A172 (cell line): Measurements from ENCODE around the gene POLE. TPM values are rescaled to one million over a fixed set of nuclear protein-coding genes. Genes with fewer than 3 reads are reported as not detected.
A peak's percentile ranks its signal among the peaks of the same experiment; 100 is the strongest.

Experiments used
- DNase-seq: peaks from one replicate; pipeline ENCODE4 v3.0.0-alpha.2; 2015; ENCODE audit warnings: low spot score
- total RNA-seq: library from RNA; depleted of rRNA; stranded (reverse); fragments of >200 nt; shearing (Covaris generic); gene quantifications from 2 replicates; pipeline ENCODE4 v1.2.3, GENCODE V29; 2014; rRNA removed

Gene POLE
- 25.6 and 28.9 TPM in 2 replicates for total RNA-seq

DNA sequence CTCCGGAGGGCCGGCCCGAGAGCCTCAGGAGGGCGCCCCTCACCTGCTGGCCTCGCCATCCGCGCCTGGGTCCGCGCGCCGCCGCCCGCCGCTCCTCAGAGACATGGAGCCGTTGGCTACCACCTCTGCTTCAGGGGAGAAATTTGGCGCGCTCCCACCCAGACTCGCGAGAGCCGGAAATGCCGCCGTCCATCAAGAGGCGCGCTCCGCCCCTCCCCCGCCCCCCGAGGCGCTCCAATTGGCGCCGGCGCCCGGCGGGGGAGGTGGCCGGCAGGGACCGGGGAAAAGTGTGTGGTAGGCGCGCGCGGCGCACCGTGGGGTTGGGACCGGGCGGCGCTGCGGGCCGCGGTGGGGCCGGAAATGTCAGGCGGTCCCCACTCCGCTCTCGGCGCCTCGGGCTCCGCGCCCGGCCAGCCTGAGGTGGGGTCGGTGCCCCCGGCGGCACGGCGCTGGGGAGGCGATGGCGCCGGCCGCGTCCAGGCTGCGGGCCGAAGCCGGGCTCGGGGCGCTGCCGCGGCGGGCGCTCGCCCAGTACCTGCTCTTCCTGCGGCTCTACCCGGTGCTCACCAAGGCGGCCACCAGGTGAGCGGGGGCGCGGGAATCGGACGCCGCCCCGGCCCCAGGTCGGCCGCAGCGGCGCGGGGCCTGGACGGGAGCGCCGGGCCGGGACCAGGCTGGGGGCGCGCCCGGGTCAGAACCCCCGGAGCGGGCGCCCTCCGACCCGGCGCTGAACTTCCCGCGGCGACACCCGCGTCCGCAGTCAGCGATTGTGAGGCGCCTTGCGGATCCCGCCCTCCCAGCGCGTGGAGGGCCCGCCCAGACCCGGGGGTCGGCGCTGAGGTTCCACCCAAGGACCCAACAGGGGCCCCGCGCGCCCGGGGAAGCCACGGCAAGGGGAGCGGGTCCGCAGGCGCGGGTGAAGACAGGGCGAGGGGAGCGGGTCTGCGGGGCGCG is at the start of gene POLE, which contains the start of gene PXMP2:
TSS of gene POLE (minus strand) at position 132 of the 954 bp plus-strand sequence. CDS start at position 105, 27 bp downstream.
TSS of gene PXMP2 (plus strand) at position 377 of the 954 bp plus-strand sequence. CDS start at position 461, 84 bp downstream.
- DNase-seq, result peak; percentile 85

- no peak for DNase-seq
These were observed 49.8 kb upstream of the POLE start for GRCh38 chr12:132736913-132737312.

DNA sequence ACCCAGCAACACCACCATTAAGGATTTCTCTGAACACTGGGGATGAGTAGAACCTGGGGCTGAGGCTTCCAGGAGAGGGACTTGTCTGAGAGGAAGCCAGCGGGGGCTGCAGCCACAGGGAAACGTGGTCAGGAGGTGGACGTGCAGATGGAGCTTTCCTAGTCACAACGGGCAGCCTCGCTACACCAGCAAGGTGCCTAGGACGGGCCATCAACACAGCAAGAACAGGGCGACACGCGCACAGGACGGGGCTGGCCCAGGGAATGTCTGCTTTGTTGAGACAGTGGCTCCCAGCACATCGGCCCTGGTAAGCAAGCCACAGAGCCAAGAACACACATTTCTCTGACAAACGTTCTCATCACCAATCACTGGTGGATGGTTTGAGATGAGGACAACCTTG is 49.2 kb upstream of the POLE start:
- no peak for DNase-seq

DNA sequence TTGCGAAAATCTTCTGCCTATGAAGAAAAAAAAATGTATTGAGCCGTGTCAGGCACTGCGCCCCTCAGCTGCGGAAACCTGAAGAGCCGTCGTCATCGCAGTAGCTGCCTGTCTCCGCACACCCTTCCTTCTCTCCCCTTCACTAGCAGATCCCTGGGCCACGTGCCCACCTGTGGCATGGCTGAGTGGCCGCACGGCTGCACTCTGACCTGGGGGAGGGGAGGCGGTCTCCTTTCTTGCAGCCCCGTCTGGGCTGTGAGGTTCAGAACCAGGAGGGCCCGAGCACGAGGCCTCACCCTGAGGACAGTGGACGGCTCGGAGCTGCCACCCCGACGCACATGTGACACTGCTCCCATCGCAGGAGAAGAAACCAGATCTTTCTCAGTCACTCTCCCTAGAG is 48.4 kb upstream of the POLE start:
- DNase-seq, result no peak

DNA sequence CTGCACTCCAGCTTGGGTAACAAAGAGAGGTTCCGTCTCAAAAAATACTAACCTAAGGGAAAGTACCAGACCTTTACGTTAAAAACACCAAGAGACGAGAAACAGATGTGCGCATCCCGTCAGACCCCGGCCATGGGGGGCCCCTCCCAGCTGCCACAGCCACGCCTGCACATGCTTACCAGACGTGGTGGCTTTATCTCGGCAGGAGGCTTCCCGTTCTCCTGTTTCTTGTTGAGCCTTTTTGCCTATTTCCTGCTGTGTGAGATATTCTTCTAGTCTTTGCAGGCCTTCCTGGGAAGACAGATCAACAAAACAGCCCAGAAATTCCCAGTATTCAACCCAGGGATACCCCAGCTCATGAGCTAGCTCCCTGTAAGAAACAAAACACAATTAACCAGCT is 47.1 kb upstream of the POLE start:
- no peak for DNase-seq

DNA sequence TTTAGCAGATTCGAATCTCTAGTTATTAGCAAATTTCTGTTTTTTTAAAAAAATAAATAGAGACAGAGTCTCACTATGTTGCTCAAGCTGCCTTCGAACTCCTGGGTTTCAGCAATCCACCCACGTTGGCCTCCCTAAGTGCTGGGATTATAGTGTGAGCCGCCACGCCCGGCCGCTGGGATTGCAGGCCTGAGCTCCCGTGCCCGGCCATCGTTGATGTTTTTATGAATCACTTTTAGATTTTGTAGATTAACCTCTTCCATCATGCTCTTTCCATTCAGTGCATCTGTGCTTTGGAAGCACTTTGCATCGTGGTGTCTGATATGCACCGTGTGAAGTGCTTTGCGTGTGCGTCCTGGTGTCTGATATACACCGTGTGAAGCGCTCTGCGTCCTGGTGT is 44.4 kb upstream of the POLE start:
- no peak for DNase-seq

- DNase-seq, result no peak
These were observed 43.2 kb upstream of the POLE start for GRCh38 chr12:132730353-132730752.

GRCh38 chr12:132729541-132730320 is 42.6 kb upstream of the POLE start:
- no peak for DNase-seq

GRCh38 chr12:132728502-132728901 is 41.4 kb upstream of the POLE start:
- DNase-seq, result no peak

DNA sequence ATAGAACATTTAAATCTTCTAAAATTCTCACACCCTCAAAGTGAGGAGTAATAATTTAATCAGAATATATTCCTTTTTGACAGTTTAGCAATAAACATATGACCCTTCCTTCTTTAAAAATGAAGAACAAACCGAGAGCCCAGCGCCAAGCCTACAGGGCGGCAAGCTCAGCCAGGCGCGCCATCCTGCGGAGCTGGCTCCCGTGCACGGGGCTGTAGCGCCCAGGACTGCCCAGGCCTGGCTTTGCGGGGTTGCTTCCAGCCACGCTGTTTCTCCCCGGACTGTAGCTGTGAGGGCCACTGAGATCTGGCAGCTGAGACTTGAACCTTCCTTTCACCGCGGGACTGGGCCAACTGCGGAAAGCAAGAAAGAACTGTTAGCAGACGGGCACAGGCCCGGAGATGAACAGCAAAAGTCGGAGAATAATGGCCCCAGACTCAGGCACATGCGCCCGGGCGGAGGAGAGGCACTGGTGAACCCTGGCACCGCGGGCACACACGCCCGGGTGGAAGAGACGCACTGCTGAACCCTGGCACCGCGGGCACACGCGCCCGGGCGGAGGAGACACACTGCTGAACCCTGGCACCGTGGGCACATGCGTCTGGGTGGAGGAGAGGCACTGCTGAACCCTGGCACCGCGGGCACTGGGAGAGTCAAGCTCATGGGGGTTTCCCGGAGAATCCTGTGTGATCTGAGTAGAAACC is 40.1 kb upstream of the POLE start:
- DNase-seq, result no peak

DNA sequence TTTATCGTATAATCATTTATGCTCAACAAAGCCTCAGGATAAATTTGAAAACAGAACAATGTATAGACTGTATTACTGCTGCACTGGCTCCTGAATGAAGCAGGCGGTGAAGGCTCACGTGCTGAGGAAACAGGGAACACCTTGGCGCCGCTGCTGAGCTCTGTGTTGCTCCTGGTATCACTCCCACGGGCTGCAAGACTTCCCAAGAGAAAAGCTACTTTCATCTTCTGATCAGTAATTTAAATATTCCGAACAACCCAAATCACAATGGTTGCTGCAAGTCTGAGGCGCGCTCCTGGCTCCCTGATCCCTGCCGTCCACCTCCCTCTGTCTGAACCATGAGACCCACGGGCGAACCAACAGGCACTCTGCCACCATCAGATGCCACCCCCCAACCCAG is 39.2 kb upstream of the POLE start:
- DNase-seq, result no peak

- no peak for DNase-seq
These were observed 37.5 kb upstream of the POLE start for GRCh38 chr12:132724506-132725241.

GRCh38 chr12:132723764-132724140 is 36.6 kb upstream of the POLE start:
- peak; percentile 83 for DNase-seq

DNA sequence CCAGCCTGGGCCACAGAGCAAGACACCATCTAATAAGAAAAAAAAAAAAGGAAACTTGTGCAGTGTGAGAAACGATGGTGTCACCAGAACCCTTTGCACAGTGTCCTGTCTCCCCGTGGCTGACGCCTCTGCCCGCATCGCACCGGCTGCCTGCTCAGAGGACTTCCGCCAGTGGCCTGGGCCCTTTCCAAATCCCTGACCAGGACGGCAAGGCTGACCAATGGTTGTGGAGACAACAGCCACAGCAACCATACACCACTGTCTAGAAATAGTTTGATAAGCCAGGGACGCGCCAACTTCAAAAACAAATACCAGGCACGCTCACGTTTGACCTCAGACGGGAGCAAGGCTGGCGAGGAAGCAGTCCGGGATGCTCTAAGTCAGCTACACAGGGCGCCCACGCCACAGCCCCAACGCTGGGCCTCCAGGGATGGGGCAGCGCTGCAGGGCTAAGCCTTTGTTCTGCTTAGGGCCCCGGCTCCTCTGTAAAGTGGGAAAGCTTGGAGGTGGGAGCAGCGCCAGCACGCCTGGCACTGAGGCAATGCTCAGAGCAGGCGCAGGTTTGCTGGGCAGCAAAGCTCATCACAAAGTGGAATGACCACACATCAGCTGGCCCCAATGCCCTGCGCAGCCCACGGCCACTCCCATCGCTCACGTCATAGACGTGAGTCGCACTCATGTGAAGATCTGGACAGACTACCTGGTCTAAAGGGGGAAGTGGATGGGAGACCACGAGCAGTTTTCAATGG is 36.0 kb upstream of the POLE start:
- DNase-seq, result peak; percentile 84

DNA sequence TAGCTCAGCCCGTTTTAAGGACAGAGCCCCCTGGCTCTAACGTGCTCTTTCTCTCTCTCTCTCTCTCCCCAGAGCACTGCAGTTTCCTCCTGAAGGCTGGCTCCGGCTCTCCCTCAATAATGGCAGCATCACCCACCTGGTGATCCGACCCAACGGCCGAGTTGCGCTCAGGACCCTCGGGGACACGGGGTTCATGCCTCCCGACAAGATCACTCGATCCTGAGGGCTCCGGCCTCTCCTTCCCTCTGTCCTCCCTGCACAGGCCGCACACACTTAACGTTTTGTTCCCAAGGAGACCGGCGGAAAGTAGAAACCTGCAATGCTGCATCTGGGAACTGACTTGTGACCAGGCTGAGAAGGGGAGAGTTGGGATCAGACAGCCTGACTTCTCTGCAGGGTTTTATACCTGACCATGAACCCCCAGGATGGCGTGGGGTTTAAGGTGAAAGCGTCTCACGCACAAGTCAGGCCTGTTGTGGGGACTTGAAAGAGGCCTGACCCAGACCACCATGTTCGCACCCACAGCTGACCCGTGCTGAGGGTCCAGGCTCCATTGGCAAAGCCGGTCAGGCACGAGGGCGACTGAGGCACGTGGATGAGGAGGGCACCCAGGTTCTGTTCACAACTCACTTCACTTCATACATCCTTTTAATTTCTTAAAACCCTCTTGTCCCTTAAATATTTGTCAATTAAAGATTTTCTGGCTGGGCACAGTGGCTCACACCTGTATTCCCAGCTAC is 33.6 kb upstream of the POLE start:
- DNase-seq, result no peak

DNA sequence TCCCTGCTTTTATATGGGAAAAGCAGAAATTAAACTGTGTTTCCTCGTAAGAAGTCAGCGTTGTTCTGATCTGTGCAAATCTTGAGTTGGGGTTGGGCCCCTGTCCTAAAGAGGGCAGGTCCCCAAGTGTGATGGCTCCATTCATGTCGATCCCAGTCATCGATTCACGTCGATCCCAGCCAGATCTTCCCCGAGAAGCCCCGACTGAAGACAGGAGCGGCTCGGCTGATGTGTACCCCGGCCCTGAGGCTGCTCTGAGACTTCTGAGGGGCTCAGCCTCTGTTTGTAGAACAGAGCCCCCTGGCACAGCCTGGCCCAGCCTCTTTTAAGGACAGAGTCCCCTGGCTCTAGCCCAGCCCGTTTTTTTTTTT is 32.8 kb upstream of the POLE start:
- DNase-seq, result no peak

- DNase-seq, result no peak
These were observed 32.2 kb upstream of the POLE start for GRCh38 chr12:132719141-132719953.

DNA sequence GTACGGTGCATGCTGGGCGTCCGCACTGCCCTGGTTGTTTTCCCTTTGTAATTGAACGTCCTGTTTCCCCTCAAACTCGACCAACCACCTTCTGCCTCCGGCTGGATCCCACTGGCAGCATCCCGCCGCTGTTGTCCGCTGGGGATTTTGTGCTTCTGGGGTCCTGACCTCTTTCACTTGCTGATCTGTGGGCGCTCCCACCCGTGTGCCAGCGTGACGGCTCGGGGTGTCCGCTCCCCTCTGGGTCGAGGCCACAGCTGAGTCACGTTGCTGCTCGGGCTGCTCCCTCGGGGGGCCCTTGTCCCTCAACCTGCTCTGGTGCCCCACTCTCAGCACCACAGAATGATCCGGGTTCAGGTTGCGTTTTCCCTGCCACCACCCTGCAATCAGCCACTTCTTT is 31.5 kb upstream of the POLE start:
- DNase-seq, result no peak
